KOPT-K1 (cell line): ENCODE data around the gene SLC25A4.
"Not testable (repeated sequence)": the region's sequence is repeated elsewhere in the genome, so short reads cannot be mapped to it uniquely, and the experiment has no call there.

Experiments used
- H3K27ac ChIP-seq: fragments of 200-600 bp; sonication (generic); 2 replicates; pipeline ENCODE4 v1.5.1; 2016; ENCODE audit warnings: antibody characterized with exemption, mild to moderate bottlenecking, low read depth, low read length; ENCODE audit not compliant: poor library complexity, severe bottlenecking
- H3K36me3 ChIP-seq: fragments of 200-600 bp; sonication (generic); 2 replicates; pipeline ENCODE4 v1.5.1; 2017; ENCODE audit warnings: antibody characterized with exemption, mild to moderate bottlenecking, low read length, moderate library complexity; ENCODE audit not compliant: insufficient read depth
- H3K9me3 ChIP-seq: fragments of 200-600 bp; sonication (generic); 2 replicates; pipeline ENCODE4 v1.5.1; 2017; ENCODE audit warnings: antibody characterized with exemption, low read length, mild to moderate bottlenecking; ENCODE audit not compliant: insufficient read depth, poor library complexity, severe bottlenecking

Gene SLC25A4

DNA sequence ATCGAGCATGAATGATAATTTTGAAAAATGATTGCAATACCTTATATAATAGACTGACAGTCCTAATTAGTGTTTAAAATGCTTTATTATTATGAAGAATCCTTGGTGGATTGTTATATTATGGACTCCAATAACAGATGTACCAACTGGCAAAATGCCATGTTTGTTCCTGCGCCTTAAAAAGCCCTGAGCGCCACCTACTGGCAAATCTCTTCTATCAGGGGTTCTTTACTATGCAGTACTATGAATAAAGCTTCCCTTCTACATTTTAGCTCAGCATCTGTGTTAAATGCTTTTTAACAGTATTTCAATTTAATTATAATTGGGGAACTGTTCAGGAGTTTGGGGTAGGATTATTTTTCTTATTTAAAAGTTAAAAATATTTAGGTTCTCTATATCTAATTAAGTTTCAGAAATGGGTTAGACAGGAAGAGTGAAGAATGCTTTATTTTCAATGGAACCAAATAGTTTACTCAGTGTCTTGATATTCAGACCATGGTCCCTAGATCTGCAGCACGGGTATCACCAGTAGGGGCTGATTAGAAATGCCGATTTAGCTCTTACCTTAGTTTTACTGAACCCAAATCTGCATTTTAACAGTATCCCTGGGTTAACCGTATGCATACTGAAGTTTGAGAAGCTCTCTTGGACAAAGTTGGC, 40.7 kb downstream of the SLC25A4 start:
- no peak overlapping the region for H3K27ac ChIP-seq
- H3K9me3 ChIP-seq, result no peaks in the 10 kb centered on the region
- peaks cover 32% of the 10 kb centered on the region for H3K36me3 ChIP-seq

GRCh38 chr4:185186769-185187168, 43.7 kb downstream of the SLC25A4 start:
- Histone ChIP-seq H3K27ac (no peak overlapping the region), H3K36me3 (peaks cover 55% of the 10 kb centered on the region), H3K9me3 (no peaks in the 10 kb centered on the region)

DNA sequence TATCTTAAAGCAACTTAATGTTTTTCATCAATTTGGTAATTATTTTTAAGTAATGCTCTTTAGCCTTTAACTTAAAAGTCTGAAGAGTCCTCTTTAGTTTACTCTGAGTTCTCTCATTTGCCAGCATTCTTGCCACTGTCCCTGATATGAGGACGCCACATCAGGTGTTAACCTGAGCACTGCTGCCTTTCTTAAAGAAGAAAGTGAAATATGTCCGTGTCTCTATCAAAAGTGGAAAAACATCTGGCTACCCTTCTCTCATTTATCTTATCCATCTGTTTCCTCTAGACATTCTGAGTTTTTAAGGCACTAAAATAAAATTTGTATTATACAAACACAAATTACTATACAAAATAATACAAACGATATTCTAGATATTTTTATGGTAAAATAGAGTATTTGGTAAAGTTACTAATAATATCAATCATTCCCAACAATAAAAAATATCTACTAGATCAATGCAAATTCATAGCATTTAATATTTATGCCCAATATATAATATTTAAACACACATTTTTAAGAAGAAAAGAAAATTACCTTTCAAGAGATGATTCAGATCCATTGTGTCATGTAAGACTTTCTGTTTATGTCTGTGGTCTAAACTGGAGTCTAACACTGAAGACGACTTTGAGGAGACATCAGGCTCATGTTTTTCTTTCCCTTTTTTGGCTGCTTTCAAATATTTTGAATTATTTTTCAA, 46.7 kb downstream of the SLC25A4 start:
- Histone ChIP-seq H3K27ac (no peak overlapping the region), H3K9me3 (no peaks in the 10 kb centered on the region), H3K36me3 (peaks cover 45% of the 10 kb centered on the region)

- Histone ChIP-seq H3K27ac (no peak overlapping the region), H3K36me3 (peaks cover 45% of the 10 kb centered on the region), H3K9me3 (no peaks in the 10 kb centered on the region)
Observed at GRCh38 chr4:185190306-185190856, 47.3 kb downstream of the SLC25A4 start.

GRCh38 chr4:185192059-185192458, 49.0 kb downstream of the SLC25A4 start:
- Histone ChIP-seq H3K9me3 (no peaks in the 10 kb centered on the region), H3K36me3 (peaks cover 40% of the 10 kb centered on the region), H3K27ac (no peak overlapping the region)

DNA sequence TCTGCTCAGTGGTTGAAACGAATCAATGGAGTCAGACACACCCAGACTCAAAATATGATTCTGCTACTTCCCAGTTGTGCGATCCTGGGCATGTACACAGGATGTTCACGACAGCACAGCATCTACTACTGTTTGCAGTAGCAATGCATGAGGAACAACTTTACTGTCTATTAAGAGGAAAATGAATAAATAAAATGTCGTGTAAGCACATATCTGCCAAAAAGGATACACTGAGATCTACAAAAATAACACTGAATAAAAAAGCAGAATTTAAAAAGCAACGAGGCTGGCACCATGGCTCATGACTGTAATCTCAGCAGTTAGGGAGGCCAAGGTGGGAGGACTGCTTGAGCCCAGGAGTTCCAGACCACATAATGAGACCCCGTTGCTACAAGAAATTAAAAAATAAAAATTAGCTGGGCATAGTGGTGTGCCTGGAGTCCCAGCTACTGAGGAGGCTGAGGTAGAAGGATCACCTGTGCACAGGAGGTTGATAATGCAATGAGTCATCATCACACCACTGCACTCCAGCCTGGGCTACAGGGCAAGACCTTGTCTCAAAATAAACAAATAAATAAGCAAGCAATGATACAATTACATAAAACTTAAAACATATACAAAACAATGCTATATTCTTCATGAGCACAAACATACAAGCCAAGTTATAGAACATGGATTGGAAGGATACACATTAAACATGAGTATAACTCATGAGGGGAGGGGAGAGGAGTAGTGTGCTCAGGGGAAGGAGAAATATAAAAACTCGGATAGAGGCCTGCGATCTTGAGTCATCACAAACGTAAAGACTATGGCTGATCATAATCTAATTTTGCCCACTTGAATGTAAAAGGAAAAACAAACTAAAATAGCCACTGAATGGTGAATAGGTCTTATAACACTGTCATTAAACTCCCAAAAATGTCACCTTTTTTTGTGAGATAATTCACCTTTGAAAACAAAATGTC, 52.1 kb downstream of the SLC25A4 start:
- Histone ChIP-seq H3K36me3 (peaks cover 15% of the 10 kb centered on the region), H3K27ac (no peak overlapping the region), H3K9me3 (no peaks in the 10 kb centered on the region)

DNA sequence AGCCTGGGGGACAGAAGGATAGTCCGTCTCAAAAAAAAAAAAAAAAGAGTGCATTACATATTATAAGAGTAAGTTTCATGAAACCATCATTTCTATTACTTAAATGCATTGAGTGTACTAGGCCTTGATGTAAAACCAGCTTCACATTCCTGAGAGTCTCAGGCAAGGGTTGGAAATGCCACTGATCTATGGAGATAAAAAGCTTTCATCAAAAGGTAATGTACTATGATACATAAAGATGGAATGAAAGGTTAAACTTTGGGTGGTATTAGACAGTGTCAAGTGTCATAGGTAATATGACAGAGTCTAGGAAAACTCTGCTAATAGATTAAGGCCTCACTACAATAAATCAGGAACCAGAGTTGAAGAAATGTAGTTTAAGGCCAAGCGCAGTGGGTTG, 53.4 kb downstream of the SLC25A4 start:
- H3K27ac ChIP-seq, result no peak overlapping the region
- peaks cover 9% of the 10 kb centered on the region for H3K36me3 ChIP-seq
- H3K9me3 ChIP-seq, result no peaks in the 10 kb centered on the region

DNA sequence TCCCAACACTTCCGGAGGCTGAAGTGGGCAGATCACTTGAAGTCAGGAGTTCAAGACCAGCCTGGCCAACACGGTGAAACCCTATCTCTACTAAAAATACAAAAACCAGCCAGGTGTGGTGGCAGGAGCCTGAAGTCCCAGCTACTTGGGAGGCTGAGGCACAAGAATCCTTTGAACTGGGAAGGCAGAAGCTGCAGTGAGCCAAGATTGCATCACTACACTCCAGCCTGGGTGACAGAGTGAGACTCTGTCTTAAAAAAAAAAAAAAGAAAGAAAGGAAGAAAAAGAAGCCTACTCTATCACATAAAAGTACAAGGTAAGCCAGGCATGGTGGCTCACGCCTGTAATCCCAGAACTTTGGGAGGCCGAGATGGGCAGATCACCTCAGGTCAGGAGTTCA, 55.1 kb downstream of the SLC25A4 start:
- H3K36me3 ChIP-seq, H3K9me3 ChIP-seq: not testable (repeated sequence)

More for the DNA sequence above, 55.1 kb downstream of the SLC25A4 start:
- H3K27ac ChIP-seq, result not testable (repeated sequence)
